Inflammatory macrophage treated with lipopolysaccharide for 4 hours (primary cell): ENCODE measurements around the gene SASS6.

Experiments used
- DNase-seq: peaks from one replicate; pipeline ENCODE4 v3.0.0-alpha.2; 2020

The SASS6 gene, protein sequence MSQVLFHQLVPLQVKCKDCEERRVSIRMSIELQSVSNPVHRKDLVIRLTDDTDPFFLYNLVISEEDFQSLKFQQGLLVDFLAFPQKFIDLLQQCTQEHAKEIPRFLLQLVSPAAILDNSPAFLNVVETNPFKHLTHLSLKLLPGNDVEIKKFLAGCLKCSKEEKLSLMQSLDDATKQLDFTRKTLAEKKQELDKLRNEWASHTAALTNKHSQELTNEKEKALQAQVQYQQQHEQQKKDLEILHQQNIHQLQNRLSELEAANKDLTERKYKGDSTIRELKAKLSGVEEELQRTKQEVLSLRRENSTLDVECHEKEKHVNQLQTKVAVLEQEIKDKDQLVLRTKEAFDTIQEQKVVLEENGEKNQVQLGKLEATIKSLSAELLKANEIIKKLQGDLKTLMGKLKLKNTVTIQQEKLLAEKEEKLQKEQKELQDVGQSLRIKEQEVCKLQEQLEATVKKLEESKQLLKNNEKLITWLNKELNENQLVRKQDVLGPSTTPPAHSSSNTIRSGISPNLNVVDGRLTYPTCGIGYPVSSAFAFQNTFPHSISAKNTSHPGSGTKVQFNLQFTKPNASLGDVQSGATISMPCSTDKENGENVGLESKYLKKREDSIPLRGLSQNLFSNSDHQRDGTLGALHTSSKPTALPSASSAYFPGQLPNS

DNA sequence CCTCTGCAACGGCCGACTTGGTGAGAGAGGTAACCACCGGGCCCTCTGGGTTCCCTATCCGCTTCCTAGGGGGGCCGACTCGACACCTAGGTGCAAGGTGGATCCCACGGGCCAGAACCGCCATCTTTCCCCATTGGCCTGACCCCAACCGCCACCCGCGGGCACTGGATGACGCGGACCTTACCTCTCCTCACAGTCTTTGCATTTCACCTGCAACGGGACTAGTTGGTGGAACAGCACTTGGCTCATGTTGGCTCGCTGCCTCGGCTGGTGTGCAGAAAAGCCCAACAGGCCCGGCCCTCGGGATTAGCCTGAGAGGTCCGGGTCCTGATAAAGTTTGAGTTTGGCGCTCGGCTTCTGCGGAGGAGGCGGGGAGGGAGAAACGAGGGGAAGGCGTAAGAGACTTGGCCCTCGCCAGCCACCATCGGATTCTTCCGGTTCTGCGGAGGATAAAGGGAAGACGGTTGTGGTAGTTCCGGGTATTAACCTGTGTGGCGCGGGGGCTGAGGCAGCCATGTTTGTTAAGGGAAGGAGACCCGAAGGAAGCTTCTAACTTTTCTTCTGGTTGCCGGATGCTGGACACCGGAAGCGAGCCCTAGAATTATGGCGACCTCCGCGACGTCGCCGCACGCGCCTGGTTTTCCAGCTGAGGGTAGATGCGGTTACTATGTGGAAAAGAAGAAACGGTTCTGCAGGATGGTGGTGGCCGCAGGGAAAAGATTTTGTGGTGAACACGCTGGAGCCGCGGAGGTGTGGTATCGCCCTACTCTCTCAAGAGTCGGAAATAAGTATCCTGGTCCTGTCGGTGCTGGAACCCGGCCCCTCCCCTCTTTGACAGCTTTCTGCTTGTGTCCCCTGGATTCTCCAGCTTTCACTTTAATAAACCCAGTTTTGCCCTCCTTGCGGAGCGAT is at the start of gene SASS6, which contains the start of gene TRMT13:
Gene SASS6, minus strand, starts transcription at position 365 of the 912 bp plus-strand sequence. Its CDS starts 116 bp downstream, at position 249.
Gene TRMT13, plus strand, starts transcription at position 598 of the 912 bp plus-strand sequence. Its CDS starts 6 bp downstream, at position 604.
- peak; percentile 98 for DNase-seq

GRCh38 chr1:100178091-100178490 is 45.4 kb upstream of the SASS6 start, which contains the start of gene LRRC39:
LRRC39 (minus strand) TSS chr1:100178256; CDS start chr1:100168516, 9,740 bp downstream.
- no peak for DNase-seq

DNA sequence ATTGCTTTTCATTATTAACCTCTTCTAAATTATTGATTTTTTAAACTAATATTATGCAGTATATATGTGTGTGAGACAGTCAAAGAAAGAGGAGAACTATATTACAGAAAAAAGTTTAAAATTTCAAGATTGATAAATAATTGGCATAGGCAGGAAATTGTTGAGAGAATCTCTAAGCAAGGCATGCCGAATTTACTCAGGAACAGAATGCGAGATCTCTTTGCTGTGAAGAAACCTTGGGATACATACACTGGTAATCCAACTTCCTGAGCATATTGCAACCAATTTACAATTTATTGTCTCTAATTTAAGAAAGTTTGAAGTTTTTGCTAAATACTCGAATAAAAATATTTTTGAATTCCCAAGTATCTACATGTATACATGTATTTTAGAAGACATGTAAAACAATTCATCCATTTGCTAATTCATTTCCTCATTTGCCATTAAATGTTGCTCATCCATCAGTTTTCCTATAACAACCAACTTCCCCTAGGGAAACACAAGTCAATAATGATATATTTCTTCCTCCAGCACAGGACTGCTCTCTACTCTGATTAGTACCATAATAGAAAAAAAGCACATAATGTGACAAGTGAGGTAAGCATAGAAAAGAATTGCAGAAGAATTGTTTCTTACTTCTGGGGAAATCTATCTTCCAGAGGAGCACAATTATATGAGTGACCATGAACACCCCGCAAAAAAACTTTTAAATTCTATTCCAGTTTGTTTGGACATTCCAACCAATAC is 44.7 kb upstream of the SASS6 start:
- DNase-seq = no peak

- no peak for DNase-seq
Measured at GRCh38 chr1:100168051-100168450, 35.3 kb upstream of the SASS6 start.

- DNase-seq = no peak
Measured at GRCh38 chr1:100164702-100165101, 32.0 kb upstream of the SASS6 start.

DNA sequence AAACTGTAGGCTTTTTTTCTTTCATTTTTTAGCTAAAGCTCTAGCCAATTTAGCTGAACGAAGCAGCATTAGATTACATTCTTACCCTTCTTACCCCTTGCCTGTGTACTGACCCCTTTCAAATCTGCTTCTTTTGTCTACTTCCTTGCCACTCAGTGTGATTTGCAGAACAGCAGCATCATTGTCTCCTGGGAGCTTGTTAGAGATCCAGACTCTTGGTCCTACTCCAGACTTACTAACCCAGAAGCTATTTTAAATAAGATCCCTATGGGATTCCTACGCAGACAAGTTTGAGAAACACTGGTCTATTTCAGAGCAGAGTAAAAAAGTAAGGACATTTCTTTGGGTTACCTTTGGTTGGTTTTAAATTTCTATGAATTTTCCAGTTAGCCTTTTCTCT is 31.5 kb upstream of the SASS6 start:
- no peak for DNase-seq

DNA sequence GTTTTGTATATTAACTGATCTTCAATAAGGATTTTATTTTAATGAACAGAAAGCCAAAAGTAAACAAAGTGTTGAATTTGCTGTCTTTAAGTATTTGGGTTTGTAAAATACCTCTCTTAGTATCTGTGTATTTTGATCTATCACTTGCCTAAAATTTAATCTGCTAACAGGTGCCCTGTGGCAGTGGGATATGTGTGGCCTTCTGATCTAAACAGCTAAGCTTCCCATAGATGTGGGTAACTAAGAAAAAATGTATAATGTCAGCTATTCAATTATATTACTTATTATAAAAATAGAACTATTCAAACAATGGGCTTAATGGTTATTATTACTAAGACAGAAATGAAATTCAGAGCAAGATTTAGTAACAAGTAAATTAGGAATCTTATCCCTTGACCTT is 30.2 kb upstream of the SASS6 start:
- no peak for DNase-seq

- peak; percentile 40 for DNase-seq
Measured at GRCh38 chr1:100152271-100152670, 19.5 kb upstream of the SASS6 start.

GRCh38 chr1:100151679-100152078 is 18.9 kb upstream of the SASS6 start:
- no peak for DNase-seq

DNA sequence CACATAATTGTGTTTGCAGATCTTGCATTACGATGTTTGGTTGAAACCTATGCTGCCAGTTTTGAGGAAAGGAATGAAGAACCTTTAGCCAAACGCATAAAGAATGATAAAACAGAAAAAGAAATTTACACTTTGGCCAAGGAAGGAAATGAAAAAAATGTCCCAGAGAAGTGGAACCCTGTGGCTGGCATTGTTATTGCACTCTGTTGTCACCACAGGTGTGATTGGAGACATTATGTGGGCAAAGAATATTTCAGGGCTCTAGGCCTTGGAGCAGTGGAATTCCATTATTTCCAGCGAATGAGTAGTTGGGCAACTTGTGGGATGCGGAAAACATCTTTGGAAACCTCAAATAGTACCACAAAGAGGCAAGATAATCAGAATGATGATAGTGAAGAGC is 15.1 kb upstream of the SASS6 start:
- DNase-seq = no peak

GRCh38 chr1:100146958-100147357 is 14.2 kb upstream of the SASS6 start:
- no peak for DNase-seq

DNA sequence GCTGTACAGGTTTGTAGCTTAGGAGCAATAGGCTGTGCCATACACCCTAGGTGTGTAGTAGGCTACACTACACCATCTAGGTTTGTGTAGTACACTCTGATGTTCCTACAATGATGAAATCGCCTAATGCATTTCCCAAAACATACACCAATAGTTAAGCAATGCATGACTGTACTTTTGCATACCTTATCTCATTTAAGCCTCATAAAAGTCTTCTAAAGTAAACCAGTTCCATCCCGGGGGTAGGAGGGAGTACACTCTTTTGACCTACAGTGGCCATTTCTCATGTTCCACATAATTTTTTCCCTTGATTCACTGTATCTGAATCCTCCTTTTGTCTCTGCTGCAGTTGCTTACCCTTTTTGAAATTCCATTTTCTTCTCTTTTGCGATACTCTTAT is 12.4 kb upstream of the SASS6 start:
- no peak for DNase-seq

GRCh38 chr1:100142343-100142742 is 9.6 kb upstream of the SASS6 start:
- no peak for DNase-seq

DNA sequence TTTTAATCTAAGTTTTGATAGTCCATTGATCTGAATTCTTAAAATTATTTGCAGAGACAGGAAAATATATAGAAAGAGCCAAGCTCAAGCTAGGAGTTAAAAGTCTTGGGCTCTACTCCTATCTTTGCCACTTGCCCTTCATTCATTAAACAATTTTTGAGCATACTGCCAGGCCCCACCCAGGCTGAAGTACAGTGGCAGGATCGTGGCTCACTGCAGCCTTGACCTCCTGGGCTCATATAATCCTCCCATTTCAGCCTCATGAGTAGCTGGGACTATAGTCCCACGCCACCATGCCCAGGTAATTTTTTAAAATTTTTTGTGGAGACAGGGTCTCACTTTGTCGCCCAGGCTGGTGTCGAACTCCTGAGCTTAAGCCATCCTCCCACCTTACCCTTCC is 8.5 kb upstream of the SASS6 start:
- DNase-seq = no peak

DNA sequence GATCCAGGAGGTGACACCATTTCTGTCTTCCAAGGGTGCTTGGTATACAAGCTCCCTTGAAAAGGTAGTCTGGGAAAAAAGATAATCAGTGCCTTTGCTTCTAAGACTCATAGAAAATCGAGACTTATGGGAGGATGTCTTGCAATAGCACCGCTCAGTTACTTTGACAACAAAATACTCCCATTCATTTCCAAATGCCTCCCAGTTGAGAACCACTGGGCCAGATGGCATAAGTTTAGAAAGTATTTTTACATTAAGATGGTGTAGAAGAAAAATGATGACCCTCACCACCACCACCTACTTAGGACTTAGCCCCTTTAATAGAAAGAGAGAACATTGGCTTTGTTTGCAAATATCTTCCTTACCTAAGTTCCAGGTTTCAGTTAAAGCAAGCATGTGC is 4.9 kb upstream of the SASS6 start:
- no peak for DNase-seq

DNA sequence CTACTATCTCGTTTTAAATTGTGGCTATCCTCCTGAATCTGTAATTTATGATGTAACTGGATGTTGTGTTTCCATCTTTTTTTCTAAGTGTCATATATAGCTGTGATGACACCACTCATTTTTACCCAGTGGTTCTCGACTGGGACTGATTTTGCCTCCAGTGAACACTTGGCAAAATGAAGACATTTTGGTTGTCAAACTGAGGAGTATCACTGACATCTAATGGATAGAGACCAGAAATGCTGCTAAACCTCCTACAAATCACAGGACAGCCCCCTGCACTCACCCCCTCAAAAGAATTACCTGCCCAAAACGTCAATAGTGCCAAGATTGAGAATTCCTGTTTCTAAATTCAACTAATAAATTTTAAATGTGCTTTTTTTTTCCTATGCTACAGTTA is 2.1 kb upstream of the SASS6 start:
- DNase-seq = no peak

DNA sequence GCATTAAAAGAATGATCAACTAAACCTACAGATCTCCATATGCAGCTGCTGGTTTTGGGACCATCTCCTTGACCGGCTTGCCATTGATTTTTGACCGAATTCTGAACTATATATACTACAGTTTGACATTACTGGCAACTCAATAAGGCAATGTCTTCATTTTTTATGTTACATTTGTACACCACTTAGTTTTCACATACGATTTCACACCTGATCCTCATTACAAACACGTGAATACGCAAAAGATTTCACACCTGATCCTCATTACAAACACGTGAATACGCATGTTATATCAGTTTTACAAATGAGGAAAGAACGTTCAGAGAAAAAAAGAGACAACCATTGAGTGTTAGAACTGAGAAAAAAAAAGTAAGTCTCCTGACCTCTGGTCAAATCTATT is 1.1 kb downstream of the SASS6 start:
- DNase-seq = no peak

DNA sequence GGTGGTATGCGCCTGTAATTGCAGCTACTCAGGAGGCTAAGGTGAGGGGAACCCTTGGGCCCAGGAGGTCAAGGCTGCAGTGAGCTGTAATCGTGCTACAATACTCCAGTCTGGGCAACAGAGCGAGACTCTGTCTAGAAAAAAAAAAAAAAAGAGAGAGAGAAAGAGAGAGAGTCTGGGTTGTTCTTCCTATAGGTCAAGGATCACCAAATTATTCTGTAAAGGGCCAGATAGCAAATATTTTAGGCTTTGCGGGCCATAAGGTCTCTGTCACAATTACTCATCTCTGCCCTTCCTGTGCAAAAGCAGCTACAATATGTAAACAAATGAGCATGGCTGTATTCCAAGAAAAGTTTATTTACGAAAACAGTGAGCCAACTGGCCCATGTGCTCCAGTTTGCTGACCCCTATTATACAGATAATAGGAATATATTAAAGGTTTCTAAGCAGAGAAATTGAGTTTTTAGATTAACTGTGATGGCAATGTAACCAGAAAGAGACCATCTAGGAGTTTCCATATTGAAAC is 2.1 kb downstream of the SASS6 start:
- no peak for DNase-seq

- no peak for DNase-seq
Measured at GRCh38 chr1:100127226-100127625, 5.5 kb downstream of the SASS6 start.

GRCh38 chr1:100122177-100122576 is 10.6 kb downstream of the SASS6 start:
- DNase-seq = no peak

DNA sequence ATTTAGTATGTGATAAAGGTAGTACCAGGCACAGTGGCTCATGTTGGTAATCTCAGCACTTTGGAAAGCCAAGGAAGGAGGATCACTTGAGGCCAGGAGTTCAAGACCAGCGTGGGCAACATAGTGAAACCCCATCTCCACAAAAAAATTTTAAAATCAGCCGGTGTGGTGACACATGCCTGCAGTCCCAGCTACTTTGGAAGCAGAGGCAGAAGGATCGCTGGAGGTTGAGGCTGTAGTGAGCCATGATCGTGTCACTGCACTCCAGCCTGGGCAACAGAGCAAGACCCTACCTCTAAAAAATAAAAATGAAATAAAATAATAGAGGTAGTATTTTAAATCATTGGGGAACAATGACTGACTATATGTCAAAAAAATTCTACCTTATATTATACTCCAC is 17.2 kb downstream of the SASS6 start:
- no peak for DNase-seq

- DNase-seq = no peak
Measured at GRCh38 chr1:100109554-100110066, 23.1 kb downstream of the SASS6 start.
